H9 (cell line): ENCODE data around the gene STAMBP. TPM values are rescaled to one million over a fixed set of nuclear protein-coding genes. Genes with fewer than 3 reads are reported as not detected.
"Not testable (repeated sequence)": the region's sequence is repeated elsewhere in the genome, so short reads cannot be mapped to it uniquely, and the experiment has no call there.

Source experiments
- DNase-seq: peaks from one replicate; pipeline ENCODE4 v3.0.0-alpha.2; 2017
- H2AFZ ChIP-seq: one replicate; pipeline ENCODE4 v1.6.1; 2013; ENCODE audit warnings: mild to moderate bottlenecking, low read length, control low read depth, moderate library complexity
- H2AK5ac ChIP-seq: 2 replicates; pipeline ENCODE4 v1.6.1; 2013; ENCODE audit warnings: low read length, control low read depth, mixed read lengths; ENCODE audit not compliant: insufficient read length
- H2BK120ac ChIP-seq: one replicate; pipeline ENCODE4 v1.6.1; 2013; ENCODE audit warnings: low read depth, mild to moderate bottlenecking, low read length, control low read depth, inconsistent platforms; ENCODE audit not compliant: poor library complexity, severe bottlenecking
- H2BK12ac ChIP-seq: 2 replicates; pipeline ENCODE4 v1.6.1; 2013; ENCODE audit warnings: low read length, control low read depth, mixed read lengths, low read depth; ENCODE audit not compliant: insufficient read length
- H2BK15ac ChIP-seq: 2 replicates; pipeline ENCODE4 v1.6.1; 2013; ENCODE audit warnings: low read depth, low read length, control low read depth
- H2BK20ac ChIP-seq: one replicate; pipeline ENCODE4 v1.6.1; 2013; ENCODE audit warnings: low read depth, mild to moderate bottlenecking, low read length, control low read depth, inconsistent platforms; ENCODE audit not compliant: poor library complexity, severe bottlenecking
- H2BK5ac ChIP-seq: 2 replicates; pipeline ENCODE4 v1.6.1; 2013; ENCODE audit warnings: low read length, control low read depth, mixed read lengths; ENCODE audit not compliant: insufficient read length
- H3K14ac ChIP-seq: 2 replicates; pipeline ENCODE4 v1.6.1; 2013; ENCODE audit warnings: low read length, control low read depth; ENCODE audit not compliant: insufficient read depth
- H3K18ac ChIP-seq: 2 replicates; pipeline ENCODE4 v1.6.1; 2013; ENCODE audit warnings: low read depth, mild to moderate bottlenecking, mixed read lengths, low read length, control low read depth; ENCODE audit not compliant: insufficient read length
- H3K23ac ChIP-seq: 2 replicates; pipeline ENCODE4 v1.6.1; 2013; ENCODE audit warnings: low read length, control low read depth, mixed read lengths, low read depth; ENCODE audit not compliant: insufficient read length
- H3K23me2 ChIP-seq: 2 replicates; pipeline ENCODE4 v1.6.1; 2013; ENCODE audit warnings: low read depth, mild to moderate bottlenecking, mixed read lengths, low read length, control low read depth; ENCODE audit not compliant: insufficient read length, poor library complexity, severe bottlenecking
- H3K27ac ChIP-seq: 2 replicates; pipeline ENCODE4 v1.5.1; 2013; ENCODE audit warnings: low read length, control low read depth, mixed read lengths, low read depth; ENCODE audit not compliant: insufficient read length
- H3K27me3 ChIP-seq: 2 replicates; pipeline ENCODE4 v1.6.1; 2013; ENCODE audit warnings: low read length, control low read depth, inconsistent platforms; ENCODE audit not compliant: insufficient read depth
- H3K4ac ChIP-seq: 2 replicates; pipeline ENCODE4 v1.6.1; 2013; ENCODE audit warnings: low read depth, mild to moderate bottlenecking, control low read depth, inconsistent platforms, low read length, moderate library complexity
- H3K4me1 ChIP-seq: 2 replicates; pipeline ENCODE4 v1.6.1; 2013; ENCODE audit warnings: low read length, control low read depth, inconsistent platforms; ENCODE audit not compliant: insufficient read depth
- H3K4me2 ChIP-seq: 2 replicates; pipeline ENCODE4 v1.6.1; 2013; ENCODE audit warnings: low read length, control low read depth, mixed read lengths; ENCODE audit not compliant: insufficient read length, insufficient read depth
- H3K56ac ChIP-seq: 2 replicates; pipeline ENCODE4 v1.6.1; 2013; ENCODE audit warnings: low read depth, mild to moderate bottlenecking, mixed read lengths, low read length, control low read depth; ENCODE audit not compliant: insufficient read length
- H3K79me1 ChIP-seq: 2 replicates; pipeline ENCODE4 v1.6.1; 2013; ENCODE audit warnings: low read depth, mild to moderate bottlenecking, moderate library complexity, low read length, control low read depth, inconsistent platforms; ENCODE audit not compliant: insufficient read depth, poor library complexity, severe bottlenecking
- H3K79me2 ChIP-seq: 2 replicates; pipeline ENCODE4 v1.6.1; 2013; ENCODE audit warnings: low read length, control low read depth, inconsistent platforms; ENCODE audit not compliant: insufficient read depth
- H3K9ac ChIP-seq: 2 replicates; pipeline ENCODE4 v1.6.1; 2013; ENCODE audit warnings: low read length, control low read depth, mixed read lengths; ENCODE audit not compliant: insufficient read length; ENCODE audit errors: extremely low read depth
- H3K9me3 ChIP-seq: one replicate; pipeline ENCODE4 v1.6.1; 2013; ENCODE audit warnings: low read depth, low read length, inconsistent platforms; ENCODE audit not compliant: control insufficient read depth
- H3T11ph ChIP-seq: one replicate; pipeline ENCODE4 v1.6.1; 2013; ENCODE audit warnings: mild to moderate bottlenecking, low read length, control low read depth, inconsistent platforms
- H4K20me1 ChIP-seq: one replicate; pipeline ENCODE4 v1.6.1; 2013; ENCODE audit not compliant: control insufficient read depth, insufficient read length, insufficient read depth
- H4K5ac ChIP-seq: 2 replicates; pipeline ENCODE4 v1.6.1; 2013; ENCODE audit warnings: low read depth, mild to moderate bottlenecking, mixed read lengths, low read length, control low read depth; ENCODE audit not compliant: insufficient read length
- H4K8ac ChIP-seq: replicated peaks from 2 replicates; pipeline ENCODE4 v1.6.1; 2013; ENCODE audit warnings: low read length, control low read depth, mixed read lengths, low read depth; ENCODE audit not compliant: insufficient read length
- H4K91ac ChIP-seq: 2 replicates; pipeline ENCODE4 v1.6.1; 2013; ENCODE audit warnings: low read depth, mild to moderate bottlenecking, moderate library complexity, mixed read lengths, low read length, control low read depth; ENCODE audit not compliant: insufficient read length
- H3K27ac Mint-ChIP-seq, 3 experiments: 2 replicates in 2 of 3; 3 replicates in 1 of 3; pipeline ENCODE4 v1.8.0; 2020 to 2021; ENCODE audit warnings: mixed read lengths in 3 of 3, mild to moderate bottlenecking in 1 of 3, moderate library complexity in 1 of 3
- H3K27me3 Mint-ChIP-seq: 2 replicates; pipeline ENCODE4 v1.8.0; 2021; ENCODE audit warnings: low read depth, mild to moderate bottlenecking, moderate library complexity, mixed read lengths
- H3K36me3 Mint-ChIP-seq, 3 experiments: 2 replicates in 2 of 3; 3 replicates in 1 of 3; pipeline ENCODE4 v1.8.0; 2020 to 2021; ENCODE audit warnings: low read depth in 3 of 3, mixed read lengths in 3 of 3; ENCODE audit not compliant: insufficient read depth in 1 of 3
- H3K4me1 Mint-ChIP-seq, 2 experiments: 2 replicates each; pipeline ENCODE4 v1.8.0; 2020; ENCODE audit warnings: mixed read lengths in 2 of 2
- H3K4me3 Mint-ChIP-seq, 2 experiments: 2 replicates in 1 of 2; 3 replicates in 1 of 2; pipeline ENCODE4 v1.8.0; 2020 to 2021; ENCODE audit warnings: mild to moderate bottlenecking in 2 of 2, mixed read lengths in 2 of 2, moderate library complexity in 1 of 2
- H3K9me3 Mint-ChIP-seq, 2 experiments: 2 replicates in 1 of 2; 3 replicates in 1 of 2; pipeline ENCODE4 v1.8.0; 2020; ENCODE audit warnings: mild to moderate bottlenecking in 2 of 2, mixed read lengths in 2 of 2, moderate library complexity in 1 of 2
- CTCF ChIP-seq: fragments of 200-600 bp; sonication (generic); conservative IDR thresholded peaks from 3 replicates; pipeline ENCODE4 v1.8.0; 2021; ENCODE audit warnings: antibody characterized with exemption, mild to moderate bottlenecking
- WGBS: extraction: QIAGEN DNeasy Blood & Tissue Kit; methylation state at CpG from one replicate; pipeline ENCODE4 v1.1.7; 2013; ENCODE audit warnings: missing lambda C conversion rate, low lambda C conversion rate, mixed read lengths; ENCODE audit not compliant: insufficient read length; ENCODE audit errors: extremely low coverage; 5-methylcytosine and 5-hydroxymethylcytosine counted together
- total RNA-seq: library from RNA; stranded (reverse); gene quantifications from 2 replicates; pipeline ENCODE4 v1.2.1, GENCODE V29; 2021

STAMBP gene
- total RNA-seq, 1 experiment from 2014 or later: 45.5 TPM

DNA sequence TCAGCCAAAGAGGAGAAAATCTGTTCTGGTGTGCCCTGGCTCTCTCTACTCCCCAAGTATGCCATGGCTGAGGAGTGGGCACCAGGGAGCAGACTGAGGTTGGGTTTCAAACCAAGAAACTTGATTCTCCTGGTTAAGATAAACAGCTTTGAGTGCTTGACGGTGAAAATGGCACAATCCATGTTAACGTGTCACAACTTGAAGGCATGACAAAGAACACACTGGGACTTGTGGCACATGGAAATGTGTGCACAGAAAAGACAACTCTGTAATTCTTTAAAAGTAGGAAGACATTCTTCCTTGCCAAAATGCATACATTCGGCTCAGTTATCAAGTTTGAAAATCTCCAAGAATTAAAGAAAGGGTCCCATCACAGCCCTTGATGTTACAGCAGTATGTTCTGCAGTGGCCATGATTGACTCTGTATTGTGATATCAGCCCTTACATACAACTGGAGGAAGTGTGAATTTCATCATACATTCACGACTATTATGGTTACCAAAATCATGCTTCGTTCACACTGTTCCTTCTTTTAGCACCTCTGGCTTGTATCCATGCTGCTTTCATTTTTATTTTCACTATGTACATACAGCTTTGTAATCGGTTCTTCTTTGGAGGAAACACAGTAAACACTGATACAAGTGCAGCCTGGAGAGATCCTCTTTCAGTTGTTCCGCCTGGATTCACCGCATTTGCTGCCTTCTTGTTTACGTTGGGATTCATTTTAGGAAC lies 48.5 kb downstream of the STAMBP start:
- H3K9ac ChIP-seq: no peak overlapping the region
- no peak overlapping the region for H4K8ac ChIP-seq
- no peak overlapping the region for H3K27ac Mint-ChIP-seq
- H3K23ac ChIP-seq: no peak overlapping the region
- no peak for TF ChIP-seq CTCF
- no peak overlapping the region for H4K5ac ChIP-seq
- no peak overlapping the region for H3K27ac ChIP-seq
- H3K14ac ChIP-seq: no peak overlapping the region
- no peaks in the 10 kb centered on the region for H3K79me2 ChIP-seq
- no peaks in the 10 kb centered on the region for H4K20me1 ChIP-seq
- H3K79me1 ChIP-seq: no peaks in the 10 kb centered on the region
- no peak overlapping the region for H3T11ph ChIP-seq
- peaks cover 3% of the 10 kb centered on the region; the same call in 1 of the 2 replicates for H3K27me3 Mint-ChIP-seq
- H3K4me1 Mint-ChIP-seq: no peaks in the 10 kb centered on the region
- H2AK5ac ChIP-seq: no peak overlapping the region
- H3K4me3 Mint-ChIP-seq: no peak overlapping the region
- no peaks in the 10 kb centered on the region for H3K36me3 Mint-ChIP-seq
- no peak overlapping the region for H2BK15ac ChIP-seq
- no peak overlapping the region for H2BK12ac ChIP-seq
- H3K56ac ChIP-seq: no peak overlapping the region
- no peak overlapping the region for H2BK5ac ChIP-seq
- WGBS: no CpG with 5 or more reads among the region's 9 CpGs
- no peak for DNase-seq
- no peaks in the 10 kb centered on the region for H3K4me1 ChIP-seq
- H3K9me3 ChIP-seq: no peaks in the 10 kb centered on the region
- no peak overlapping the region for H2AFZ ChIP-seq
- H2BK120ac ChIP-seq: no peak overlapping the region
- H3K4me2 ChIP-seq: no peak overlapping the region
- H3K27me3 ChIP-seq: no peaks in the 10 kb centered on the region
- H3K18ac ChIP-seq: no peak overlapping the region
- H3K23me2 ChIP-seq: no peaks in the 10 kb centered on the region
- H4K91ac ChIP-seq: no peak overlapping the region
- no peak overlapping the region for H3K4ac ChIP-seq
- H3K9me3 Mint-ChIP-seq: no peaks in the 10 kb centered on the region
- H2BK20ac ChIP-seq: no peak overlapping the region

DNA sequence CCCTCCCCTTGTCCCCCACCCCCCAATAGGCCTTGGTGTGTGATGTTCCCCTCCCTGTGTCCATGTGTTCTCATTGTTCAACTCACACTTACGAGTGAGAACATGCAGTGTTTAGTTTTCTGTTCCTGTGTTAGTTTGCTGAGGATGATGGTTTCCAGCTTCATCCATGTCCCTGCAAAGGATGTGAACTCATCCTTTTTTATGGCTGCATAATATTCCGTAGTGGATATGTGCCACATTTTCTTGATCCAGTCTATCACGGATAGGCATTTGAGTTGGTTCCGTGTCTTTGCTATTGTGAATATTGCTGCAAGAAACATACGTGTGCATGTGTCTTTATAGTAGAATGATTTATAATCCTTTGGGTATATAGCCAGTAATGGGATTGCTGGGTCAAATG lies 49.2 kb downstream of the STAMBP start:
- not testable (repeated sequence) for H3K4me1 ChIP-seq, H3K4me3 Mint-ChIP-seq, H3K4me1 Mint-ChIP-seq, DNase-seq, H3K9ac ChIP-seq, H3K14ac ChIP-seq, H2AK5ac ChIP-seq, H3K27ac ChIP-seq, H3K23ac ChIP-seq, H3K23me2 ChIP-seq, H4K5ac ChIP-seq, H2BK15ac ChIP-seq, H3K9me3 Mint-ChIP-seq, H2AFZ ChIP-seq, H2BK120ac ChIP-seq, H3K9me3 ChIP-seq, H2BK20ac ChIP-seq, H4K91ac ChIP-seq, H3K27me3 ChIP-seq, H2BK12ac ChIP-seq, H3K18ac ChIP-seq, H2BK5ac ChIP-seq, H3K27me3 Mint-ChIP-seq, H3K27ac Mint-ChIP-seq, H3K79me1 ChIP-seq, H3K79me2 ChIP-seq, H4K8ac ChIP-seq, H3T11ph ChIP-seq, H3K36me3 Mint-ChIP-seq, H3K4ac ChIP-seq, H3K4me2 ChIP-seq, H3K56ac ChIP-seq, H4K20me1 ChIP-seq
- no CpG with 5 or more reads among the region's 5 CpGs for WGBS
